Measurements from ENCODE around the gene SEPTIN1.

The SEPTIN1 gene

DNA sequence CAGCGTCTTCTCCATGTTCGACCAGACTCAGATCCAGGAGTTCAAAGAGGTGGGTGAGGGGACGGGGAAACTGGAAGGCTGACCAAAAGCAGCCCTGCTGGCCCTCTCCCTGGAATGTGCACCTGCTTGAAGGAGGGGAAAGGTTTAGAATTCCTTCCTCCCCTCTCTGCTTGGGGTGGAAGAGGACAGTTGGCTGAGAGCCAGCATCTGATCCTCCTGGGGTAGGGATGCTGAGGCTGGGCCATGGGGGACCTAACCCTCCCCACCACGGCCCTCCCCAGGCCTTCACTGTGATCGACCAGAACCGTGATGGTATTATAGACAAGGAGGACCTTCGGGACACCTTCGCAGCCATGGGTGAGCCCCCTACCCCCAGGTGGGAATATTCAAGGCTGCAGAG, 6.5 kb downstream of the SEPTIN1 start:
- DNase-seq: no peak

DNA sequence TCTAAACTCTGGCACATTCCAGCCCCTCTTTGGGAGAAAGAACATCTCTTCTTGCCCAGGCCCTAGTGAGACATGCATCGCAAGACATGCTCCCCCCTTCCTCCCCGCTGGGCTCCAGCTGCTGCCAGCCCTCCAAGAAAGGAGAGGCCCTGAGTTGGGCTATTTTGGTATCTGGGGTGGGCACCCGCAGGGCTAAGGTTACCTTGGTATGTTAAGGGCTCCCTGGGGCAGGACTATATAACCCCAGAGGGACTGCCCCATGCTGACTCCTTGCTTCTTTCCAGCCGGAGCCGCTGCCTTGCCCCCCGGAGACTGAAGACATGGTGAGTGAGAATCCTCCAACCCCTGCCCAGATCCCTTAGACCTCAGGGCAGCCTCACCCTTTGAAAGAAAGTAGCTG, 7.8 kb downstream of the SEPTIN1 start, which contains the start of gene MYL11:
Gene MYL11 (plus strand): TSS at position 265 of the 400 bp plus-strand sequence. CDS start 56 bp downstream, at position 321.
- DNase-seq: no peak

DNA sequence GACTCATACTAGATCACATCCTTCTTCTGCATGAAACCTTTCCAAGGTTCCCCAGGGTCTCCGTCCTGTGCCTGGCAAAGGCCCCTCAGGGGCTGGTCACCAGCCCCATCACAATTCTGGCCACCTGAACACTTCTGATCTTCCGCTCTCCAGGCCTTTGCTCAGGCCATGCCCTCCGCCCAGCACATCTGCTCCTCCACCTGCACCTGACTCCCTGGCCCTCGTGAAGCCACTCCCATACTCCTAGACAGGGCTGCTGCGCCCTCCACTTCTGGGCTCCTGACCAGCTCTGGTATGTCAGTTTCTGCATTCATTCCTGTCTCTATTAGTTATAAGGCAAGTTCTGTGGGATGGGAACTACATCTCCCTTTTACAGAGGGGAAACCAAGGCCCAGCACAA, 9.6 kb downstream of the SEPTIN1 start:
- no peak for DNase-seq

- no peak for DNase-seq
Measured at GRCh38 chr16:30372038-30372712, 10.2 kb downstream of the SEPTIN1 start.

DNA sequence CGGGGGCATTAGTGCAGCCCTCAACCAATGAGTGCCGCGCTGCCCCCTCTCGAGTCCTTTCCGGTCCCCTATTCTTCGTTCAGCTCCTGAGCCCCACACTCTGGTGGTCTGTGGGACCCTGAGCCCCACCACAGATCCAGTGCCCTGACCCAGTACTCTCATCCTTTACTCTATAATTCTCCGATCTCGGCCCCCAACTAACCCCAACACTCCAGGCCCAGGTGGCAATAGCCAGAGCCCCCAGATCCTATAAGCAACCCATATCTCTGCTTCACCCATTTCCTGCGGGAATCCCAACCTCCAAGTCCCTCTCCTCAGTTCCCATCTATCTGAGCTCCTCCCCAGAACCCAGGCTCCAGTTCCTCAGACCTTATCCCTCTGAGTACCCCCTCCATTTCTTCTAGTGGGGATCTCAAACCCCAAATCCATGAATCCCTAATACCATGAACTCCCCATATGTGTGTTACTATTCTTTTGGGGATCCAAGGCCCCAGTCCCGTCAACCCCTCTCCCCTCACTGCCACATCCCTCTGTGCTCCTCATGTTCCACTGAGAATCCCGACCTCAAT, 11.0 kb downstream of the SEPTIN1 start:
- DNase-seq: no peak

- DNase-seq: peak; percentile 88 to 100
Measured at GRCh38 chr16:30370456-30371247, 11.7 kb downstream of the SEPTIN1 start, which contains the start of gene TBC1D10B. Gene TBC1D10B, minus strand, starts transcription at chr16:30370494. Its CDS starts 311 bp downstream, at chr16:30370183.

- no peak for DNase-seq
Measured at GRCh38 chr16:30369938-30370455, 12.4 kb downstream of the SEPTIN1 start.

GRCh38 chr16:30369091-30369937, 13.0 kb downstream of the SEPTIN1 start:
- DNase-seq: no peak

- no peak for DNase-seq
Measured at GRCh38 chr16:30368792-30369090, 13.6 kb downstream of the SEPTIN1 start.

GRCh38 chr16:30368122-30368791, 14.1 kb downstream of the SEPTIN1 start:
- DNase-seq: peak; percentile 35 to 68

DNA sequence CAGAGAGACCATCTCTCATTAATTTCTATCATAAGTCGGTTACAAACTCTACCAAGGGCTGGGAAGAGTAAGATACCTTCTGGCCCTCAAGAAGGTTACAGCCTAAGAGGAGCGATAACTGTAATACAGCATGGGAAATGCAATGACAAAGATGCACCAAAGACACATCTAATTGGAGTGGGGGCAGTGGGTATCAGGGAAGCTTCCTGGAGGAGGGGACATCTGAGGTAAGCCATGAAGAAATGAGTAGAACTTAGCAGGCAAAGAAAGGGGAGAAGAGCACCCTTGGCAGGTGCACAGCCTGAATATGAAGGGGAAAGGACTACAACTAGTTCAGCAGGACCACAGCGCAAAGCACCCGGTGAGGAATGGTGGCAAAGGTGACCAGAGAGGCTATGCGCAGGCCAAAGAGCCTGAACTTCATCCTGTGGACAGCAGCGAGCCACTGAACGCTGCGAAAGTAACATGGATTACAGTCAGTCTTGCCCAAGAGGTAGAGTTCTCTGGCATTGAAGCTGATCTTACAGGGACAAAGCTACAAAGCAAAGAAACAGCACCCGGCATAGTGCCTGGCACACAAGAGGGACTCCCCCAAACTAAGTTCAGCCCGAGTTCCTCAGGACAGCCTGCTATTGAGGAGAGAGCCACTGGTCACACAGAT, 14.9 kb downstream of the SEPTIN1 start:
- no peak for DNase-seq

DNA sequence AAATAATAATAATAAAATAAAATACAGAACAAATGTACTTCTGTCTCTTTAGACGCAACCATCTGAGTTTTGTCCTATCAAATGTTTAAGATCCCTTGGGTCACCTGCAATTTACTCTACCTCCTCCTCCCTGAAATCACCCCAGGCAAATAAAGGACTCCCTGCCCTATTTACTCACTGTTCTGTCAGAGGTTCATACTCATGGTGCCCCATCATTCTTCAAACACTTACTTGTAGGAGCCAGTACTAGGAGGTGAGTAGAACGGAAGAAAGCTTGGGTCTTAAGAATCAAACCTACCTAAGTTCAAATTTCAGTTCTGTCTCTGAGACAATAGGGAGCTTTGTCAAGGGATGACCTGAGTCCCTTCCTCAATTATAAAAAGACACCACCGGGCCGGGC, 15.8 kb downstream of the SEPTIN1 start:
- no peak for DNase-seq

DNA sequence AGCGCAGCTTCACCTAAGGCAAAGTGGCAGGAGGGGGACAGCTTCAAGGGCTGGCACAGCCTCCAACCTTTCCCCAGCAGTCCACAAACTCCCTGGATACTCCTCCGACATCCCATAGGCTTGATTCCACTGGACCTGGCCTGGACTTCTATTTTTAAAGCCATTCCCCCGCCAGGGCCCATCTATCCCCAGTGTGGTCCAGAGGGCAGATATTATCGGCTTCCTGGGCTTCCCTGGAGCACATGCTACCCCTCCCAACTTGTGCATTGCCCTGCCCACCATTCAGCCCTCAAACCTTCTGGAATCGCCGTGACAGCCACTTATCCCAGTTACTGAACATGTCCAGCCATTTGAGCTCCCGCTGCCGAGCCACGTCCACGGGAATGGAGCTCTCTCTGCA, 17.2 kb downstream of the SEPTIN1 start:
- no peak for DNase-seq

DNA sequence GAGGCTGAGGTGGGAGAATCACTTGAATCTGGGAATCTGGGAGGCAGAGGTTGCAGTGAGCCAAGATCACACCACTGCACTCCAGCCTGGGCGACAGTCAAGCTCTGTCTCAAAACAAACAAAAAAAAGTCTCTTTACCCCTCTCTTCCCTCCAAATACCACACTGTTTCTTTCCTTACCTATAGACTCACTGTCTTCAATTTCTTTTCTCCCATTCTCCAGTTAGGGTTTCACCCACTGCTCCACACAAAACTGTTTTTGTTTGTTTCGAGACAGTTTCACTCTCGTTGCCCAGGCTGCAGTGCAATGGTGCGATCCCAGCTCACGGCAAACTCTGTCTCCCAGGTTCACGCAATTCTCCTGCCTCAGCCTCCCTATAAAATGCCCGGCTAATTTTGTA, 21.2 kb downstream of the SEPTIN1 start:
- no peak for DNase-seq

DNA sequence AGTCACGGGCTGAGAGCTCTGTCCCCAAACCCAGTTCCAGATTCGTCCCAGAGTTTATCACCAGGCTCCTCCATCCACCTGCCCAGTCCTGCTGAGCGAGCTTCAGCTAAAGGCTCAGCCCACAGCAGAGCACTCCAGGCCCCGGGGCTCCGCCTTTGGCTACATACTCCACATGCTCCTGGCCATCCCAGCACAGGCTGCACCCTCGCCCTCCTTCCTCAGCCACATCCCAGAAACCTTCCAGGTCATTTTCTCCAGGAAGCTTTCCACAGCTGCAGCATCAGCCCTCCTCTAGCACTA, 22.5 kb downstream of the SEPTIN1 start:
- DNase-seq: no peak

GRCh38 chr16:30358990-30359870, 23.1 kb downstream of the SEPTIN1 start:
- no peak for DNase-seq

GRCh38 chr16:30358577-30358936, 23.8 kb downstream of the SEPTIN1 start:
- no peak for DNase-seq

GRCh38 chr16:30357715-30358576, 24.4 kb downstream of the SEPTIN1 start:
- no peak for DNase-seq

DNA sequence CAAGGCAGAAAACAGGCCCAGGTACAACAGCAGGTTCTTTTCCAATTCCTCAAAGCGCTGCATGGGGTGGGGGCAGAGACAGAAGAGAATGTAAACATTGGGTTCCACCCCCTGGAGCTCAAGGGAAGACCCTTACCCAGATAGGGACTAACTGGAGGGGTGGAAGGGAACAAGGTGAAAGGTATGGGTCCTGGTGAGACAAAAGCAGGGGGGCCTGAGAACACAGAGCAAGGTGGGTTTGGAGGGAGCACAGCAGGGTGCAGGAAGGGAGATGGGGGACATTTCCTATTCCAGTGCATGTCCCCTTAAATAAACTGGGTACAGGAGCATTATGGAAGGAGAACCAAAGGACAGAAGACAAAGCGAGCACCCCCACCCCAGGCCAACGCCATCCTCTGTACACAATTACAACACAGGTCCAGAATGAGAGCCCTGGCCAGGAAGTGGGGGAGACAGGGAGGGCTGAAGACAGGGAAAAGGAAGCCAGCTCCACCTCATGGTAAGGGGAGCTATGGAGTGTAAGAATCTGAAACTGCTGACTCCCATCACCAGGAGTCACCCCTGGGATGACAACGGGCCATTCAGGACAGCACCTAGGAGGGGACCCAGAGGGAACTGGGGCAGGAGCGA, 25.2 kb downstream of the SEPTIN1 start:
- DNase-seq: no peak
